Immature natural killer cell (primary cell): Measurements from ENCODE around the gene EDC3. TPM values are rescaled to one million over a fixed set of nuclear protein-coding genes. Genes with fewer than 3 reads are reported as not detected.

ENCODE experiments used
- DNase-seq, 3 donors: peaks; one replicate each; pipeline ENCODE4 v3.0.0; 2022; ENCODE audit warnings: mixed read lengths in 1 of 3
- H3K27ac Mint-ChIP-seq, 6 donors: one replicate each; pipeline ENCODE4 v1.8.0; 2020; ENCODE audit warnings: mixed read lengths in 6 of 6, mild to moderate bottlenecking in 5 of 6, inconsistent platforms in 4 of 6, moderate library complexity in 3 of 6
- H3K27me3 Mint-ChIP-seq, 3 donors: one replicate each; pipeline ENCODE4 v1.8.0; 2020 to 2021; ENCODE audit warnings: low read depth in 3 of 3, mild to moderate bottlenecking in 3 of 3, mixed read lengths in 3 of 3, moderate library complexity in 3 of 3, inconsistent platforms in 1 of 3
- H3K36me3 Mint-ChIP-seq, 3 donors: one replicate each; pipeline ENCODE4 v1.8.0; 2020; ENCODE audit warnings: mixed read lengths in 3 of 3, inconsistent platforms in 2 of 3, mild to moderate bottlenecking in 2 of 3
- H3K4me1 Mint-ChIP-seq, 2 donors: one replicate each; pipeline ENCODE4 v1.8.0; 2020; ENCODE audit warnings: inconsistent platforms in 2 of 2, mild to moderate bottlenecking in 2 of 2, mixed read lengths in 2 of 2, moderate library complexity in 1 of 2
- H3K4me3 Mint-ChIP-seq, 5 donors: one replicate each; pipeline ENCODE4 v1.8.0; 2020; ENCODE audit warnings: mild to moderate bottlenecking in 5 of 5, mixed read lengths in 5 of 5, inconsistent platforms in 3 of 5, moderate library complexity in 3 of 5
- H3K9me3 Mint-ChIP-seq, 6 donors: one replicate each; pipeline ENCODE4 v1.8.0; 2020; ENCODE audit warnings: mild to moderate bottlenecking in 6 of 6, mixed read lengths in 6 of 6, inconsistent platforms in 4 of 6, moderate library complexity in 3 of 6
- polyA plus RNA-seq, 3 donors: library from polyadenylated mRNA; unstranded; fragments of 300-500 nt; fragmentation: Illumina TruSeq; gene quantifications; one replicate each; pipeline ENCODE4 v1.2.3, GENCODE V29; 2021

The EDC3 gene
- polyA plus RNA-seq, 3 donors from 2014 or later, result 17.4 to 30.4 (median 26.1) TPM

- peaks cover 30 to 31% of the 10 kb centered on the region in 2 donors for H3K4me1 Mint-ChIP-seq
- H3K27ac Mint-ChIP-seq, result peak overlapping the region; percentile 48 to 95 (median 79)
- no peak for DNase-seq
- peaks cover 3 to 19% (median 12%) of the 10 kb centered on the region in 3 donors for H3K27me3 Mint-ChIP-seq
- no peaks in the 10 kb centered on the region for H3K36me3 Mint-ChIP-seq
- H3K4me3 Mint-ChIP-seq, result peak overlapping the region; percentile 65 to 95 (median 68)
- H3K9me3 Mint-ChIP-seq, result no peaks in the 10 kb centered on the region
These were observed 81.7 kb downstream of the EDC3 start for GRCh38 chr15:74613953-74614743.

GRCh38 chr15:74613089-74613952, 82.5 kb downstream of the EDC3 start:
- H3K27me3 Mint-ChIP-seq, result peaks cover 3 to 17% (median 9%) of the 10 kb centered on the region in 3 donors
- peak overlapping the region; percentile 56 to 86 (median 76) for H3K27ac Mint-ChIP-seq
- peaks cover 22 to 23% of the 10 kb centered on the region in 2 donors for H3K4me1 Mint-ChIP-seq
- no peaks in the 10 kb centered on the region for H3K36me3 Mint-ChIP-seq
- no peaks in the 10 kb centered on the region for H3K9me3 Mint-ChIP-seq
- peak overlapping the region; percentile 11 to 95 (median 65) for H3K4me3 Mint-ChIP-seq
- no peak for DNase-seq

GRCh38 chr15:74612677-74613076, 83.1 kb downstream of the EDC3 start:
- Mint-ChIP-seq H3K36me3 (no peaks in the 10 kb centered on the region), H3K4me1 (peaks cover 15 to 17% of the 10 kb centered on the region in 2 donors), H3K4me3 (peak overlapping the region; percentile 1 to 67 (median 62)), H3K27ac (peak overlapping the region in 5 of 6 donors; percentile 56 to 86 (median 70)), H3K27me3 (peaks cover 3 to 19% (median 9%) of the 10 kb centered on the region in 3 donors), H3K9me3 (no peaks in the 10 kb centered on the region)
- no peak for DNase-seq

- H3K9me3 Mint-ChIP-seq, result no peaks in the 10 kb centered on the region
- peaks cover 3 to 19% (median 9%) of the 10 kb centered on the region in 3 donors for H3K27me3 Mint-ChIP-seq
- peaks cover 7 to 8% of the 10 kb centered on the region in 2 donors for H3K4me1 Mint-ChIP-seq
- H3K36me3 Mint-ChIP-seq, result no peaks in the 10 kb centered on the region
- no peak overlapping the region for H3K4me3 Mint-ChIP-seq
- no peak for DNase-seq
- H3K27ac Mint-ChIP-seq, result no peak overlapping the region
These were observed 84.0 kb downstream of the EDC3 start for GRCh38 chr15:74611834-74612233.

GRCh38 chr15:74611341-74611740, 84.5 kb downstream of the EDC3 start:
- H3K27me3 Mint-ChIP-seq, result peaks cover 3 to 18% (median 8%) of the 10 kb centered on the region in 3 donors
- H3K4me1 Mint-ChIP-seq, result peaks cover 2 to 3% of the 10 kb centered on the region in 2 donors
- DNase-seq, result no peak
- no peaks in the 10 kb centered on the region for H3K9me3 Mint-ChIP-seq
- no peak overlapping the region for H3K4me3 Mint-ChIP-seq
- no peak overlapping the region for H3K27ac Mint-ChIP-seq
- H3K36me3 Mint-ChIP-seq, result no peaks in the 10 kb centered on the region

GRCh38 chr15:74610302-74610951, 85.4 kb downstream of the EDC3 start:
- Mint-ChIP-seq H3K27me3 (peaks cover 3 to 12% (median 8%) of the 10 kb centered on the region in 3 donors), H3K36me3 (no peaks in the 10 kb centered on the region), H3K4me1 (peaks cover 0 to 2% of the 10 kb centered on the region in 2 donors), H3K27ac (no peak overlapping the region), H3K4me3 (no peak overlapping the region), H3K9me3 (no peaks in the 10 kb centered on the region)
- DNase-seq, result no peak

GRCh38 chr15:74609938-74610301, 85.9 kb downstream of the EDC3 start:
- Mint-ChIP-seq H3K4me3 (no peak overlapping the region), H3K36me3 (no peaks in the 10 kb centered on the region), H3K27ac (no peak overlapping the region), H3K4me1 (peaks cover 0 to 2% of the 10 kb centered on the region in 2 donors), H3K27me3 (peaks cover 2 to 10% (median 5%) of the 10 kb centered on the region in 3 donors), H3K9me3 (no peaks in the 10 kb centered on the region)
- DNase-seq, result no peak

GRCh38 chr15:74608786-74609185, 87.0 kb downstream of the EDC3 start:
- DNase-seq, result no peak
- Mint-ChIP-seq H3K4me3 (no peak overlapping the region), H3K27me3 (peaks cover 0 to 6% (median 5%) of the 10 kb centered on the region in 3 donors), H3K27ac (no peak overlapping the region), H3K9me3 (no peaks in the 10 kb centered on the region), H3K4me1 (no peaks in the 10 kb centered on the region), H3K36me3 (no peaks in the 10 kb centered on the region)

- Mint-ChIP-seq H3K27ac (no peak overlapping the region), H3K36me3 (no peaks in the 10 kb centered on the region), H3K4me1 (no peaks in the 10 kb centered on the region), H3K4me3 (no peak overlapping the region), H3K27me3 (peaks cover 0 to 5% (median 2%) of the 10 kb centered on the region in 3 donors), H3K9me3 (no peaks in the 10 kb centered on the region)
- no peak for DNase-seq
These were observed 90.1 kb downstream of the EDC3 start for GRCh38 chr15:74605795-74606150.

GRCh38 chr15:74604983-74605794, 90.6 kb downstream of the EDC3 start:
- DNase-seq, result no peak
- Mint-ChIP-seq H3K4me1 (no peaks in the 10 kb centered on the region), H3K27me3 (peaks cover 0 to 5% (median 2%) of the 10 kb centered on the region in 3 donors), H3K9me3 (no peaks in the 10 kb centered on the region), H3K27ac (no peak overlapping the region), H3K4me3 (no peak overlapping the region), H3K36me3 (no peaks in the 10 kb centered on the region)

- no peak for DNase-seq
- Mint-ChIP-seq H3K4me1 (peaks cover 5 to 6% of the 10 kb centered on the region in 2 donors), H3K9me3 (no peaks in the 10 kb centered on the region), H3K36me3 (no peaks in the 10 kb centered on the region), H3K4me3 (no peak overlapping the region), H3K27ac (no peak overlapping the region), H3K27me3 (peaks cover 0 to 3% (median 2%) of the 10 kb centered on the region in 3 donors)
These were observed 91.8 kb downstream of the EDC3 start for GRCh38 chr15:74603789-74604705.

GRCh38 chr15:74603026-74603788, 92.6 kb downstream of the EDC3 start:
- H3K4me3 Mint-ChIP-seq, result no peak overlapping the region
- H3K27me3 Mint-ChIP-seq, result peaks cover 2 to 8% (median 4%) of the 10 kb centered on the region in 3 donors
- H3K4me1 Mint-ChIP-seq, result peaks cover 13 to 15% of the 10 kb centered on the region in 2 donors
- no peak overlapping the region for H3K27ac Mint-ChIP-seq
- no peaks in the 10 kb centered on the region for H3K9me3 Mint-ChIP-seq
- no peaks in the 10 kb centered on the region for H3K36me3 Mint-ChIP-seq
- no peak for DNase-seq
